Endometrium (tissue), 2 donors: ENCODE results near the gene RASAL1.

Source experiments
- FAIRE-seq: peaks from 2 replicates; lab custom pipeline; 2012; peaks lifted over from hg19 to GRCh38; lab: Jason Lieb, UNC
- donor health status: control.
- donor health status: control.

The RASAL1 gene

GRCh38 chr12:113071135-113072112, 64.1 kb downstream of the RASAL1 start:
- no peak for FAIRE-seq

GRCh38 chr12:113070117-113070906, 65.2 kb downstream of the RASAL1 start:
- no peak for FAIRE-seq

- FAIRE-seq: no peak
Measured at GRCh38 chr12:113069751-113070116, 65.8 kb downstream of the RASAL1 start.

GRCh38 chr12:113069149-113069548, 66.4 kb downstream of the RASAL1 start:
- no peak for FAIRE-seq

GRCh38 chr12:113067987-113068935, 67.3 kb downstream of the RASAL1 start:
- FAIRE-seq: no peak

GRCh38 chr12:113066813-113067400, 68.7 kb downstream of the RASAL1 start:
- FAIRE-seq: no peak

- no peak for FAIRE-seq
Measured at GRCh38 chr12:113065126-113066007, 70.2 kb downstream of the RASAL1 start.

GRCh38 chr12:113064395-113065125, 71.0 kb downstream of the RASAL1 start:
- no peak for FAIRE-seq

- no peak for FAIRE-seq
Measured at GRCh38 chr12:113063396-113064350, 71.9 kb downstream of the RASAL1 start.

GRCh38 chr12:113062502-113063395, 72.8 kb downstream of the RASAL1 start:
- no peak for FAIRE-seq

- no peak for FAIRE-seq
Measured at GRCh38 chr12:113061061-113061694, 74.4 kb downstream of the RASAL1 start.

GRCh38 chr12:113060336-113060960, 75.1 kb downstream of the RASAL1 start:
- no peak for FAIRE-seq

GRCh38 chr12:113059071-113059595, 76.4 kb downstream of the RASAL1 start:
- no peak for FAIRE-seq

- FAIRE-seq: no peak
Measured at GRCh38 chr12:113058553-113058952, 77.0 kb downstream of the RASAL1 start.

GRCh38 chr12:113057565-113058485, 77.7 kb downstream of the RASAL1 start:
- no peak for FAIRE-seq
